Neural cell (in vitro differentiated cells): ENCODE results near the gene CTNNA1.

Experiments
- CTCF ChIP-seq: fragments of 450-650 bp; IDR thresholded peaks from 2 replicates; pipeline ENCODE4 v1.5.1; 2014; ENCODE audit warnings: antibody characterized with exemption, mild to moderate bottlenecking, moderate library complexity; ENCODE audit not compliant: poor library complexity, severe bottlenecking
- EP300 ChIP-seq: fragments of 450-650 bp; conservative IDR thresholded peaks from 2 replicates; pipeline ENCODE4 v1.6.1; 2014; ENCODE audit warnings: antibody characterized with exemption, mild to moderate bottlenecking, moderate library complexity; ENCODE audit not compliant: poor library complexity, severe bottlenecking
- EZH2 ChIP-seq: fragments of 200-600, 300-800 bp; shearing (Covaris generic), sonication (generic); IDR thresholded peaks from 2 replicates; pipeline ENCODE4 v1.6.1; 2014; ENCODE audit warnings: antibody characterized with exemption, low read length, borderline replicate concordance, mild to moderate bottlenecking; ENCODE audit not compliant: insufficient read depth, poor library complexity, severe bottlenecking
- MXI1 ChIP-seq: fragments of 450-650 bp; conservative IDR thresholded peaks from 2 replicates; pipeline ENCODE4 v1.6.1; 2014; ENCODE audit warnings: antibody characterized with exemption, mild to moderate bottlenecking; ENCODE audit not compliant: poor library complexity, severe bottlenecking
- POLR2AphosphoS5 ChIP-seq: IDR thresholded peaks from 2 replicates; pipeline ENCODE4 v1.6.1; 2012
- REST ChIP-seq: IDR thresholded peaks from 2 replicates; pipeline ENCODE4 v1.6.1; 2012; ENCODE audit warnings: borderline replicate concordance
- SMC3 ChIP-seq: fragments of 450-650 bp; conservative IDR thresholded peaks from 2 replicates; pipeline ENCODE4 v1.6.1; 2014; ENCODE audit warnings: antibody characterized with exemption, mild to moderate bottlenecking, moderate library complexity; ENCODE audit not compliant: poor library complexity
- TAF1 ChIP-seq: IDR thresholded peaks from 2 replicates; pipeline ENCODE4 v1.6.1; 2012; ENCODE audit warnings: low read depth

- TF ChIP-seq CTCF (no peak), POLR2AphosphoS5 (no peak), EP300 (no peak), MXI1 (no peak), SMC3 (no peak), EZH2 (no peak), TAF1 (no peak), REST (no peak)
Observed at GRCh38 chr5:138739938-138740337, 13.3 kb upstream of the CTNNA1 start.
